GM23338 (cell line): Measurements from ENCODE around the gene ASB14.

Experiments
- CTCF ChIP-seq, 2 experiments: fragments of 200-600 bp in 1 of 2; sonication (generic) in 1 of 2; conservative IDR thresholded peaks; 2 replicates each; pipeline versions ENCODE4 v1.5.1 to v1.6.1; 2016 to 2017; ENCODE audit warnings: antibody characterized with exemption in 2 of 2, low read depth in 2 of 2, mild to moderate bottlenecking in 2 of 2, moderate library complexity in 1 of 2
- EZH2phosphoT487 ChIP-seq: fragments of 200-600 bp; sonication (generic); IDR thresholded peaks from one replicate; pipeline ENCODE4 v1.8.1; 2018; ENCODE audit warnings: antibody characterized with exemption; ENCODE audit not compliant: unreplicated experiment
- POLR2AphosphoS5 ChIP-seq: IDR thresholded peaks from 2 replicates; pipeline ENCODE4 v1.6.1; 2016; ENCODE audit warnings: antibody characterized with exemption, low read depth

GRCh38 chr3:57244946-57245345 is 47.5 kb downstream of the ASB14 start:
- no peak for TF ChIP-seq POLR2AphosphoS5
- no peak for TF ChIP-seq CTCF (conservative IDR thresholded peaks at IDR 0.05; ENCODE audit: low read depth in 2 of 2)
- no peak for TF ChIP-seq EZH2phosphoT487
